ENCODE measurements around the gene ZNF516. TPM values are rescaled to one million over a fixed set of nuclear protein-coding genes. Genes with fewer than 3 reads are reported as not detected.

Gene ZNF516
- total RNA-seq, 1 experiment from 2014 or later = 22.6 TPM

- Histone ChIP-seq H3T11ph (ENCODE audit: low read length) (no peak overlapping the region), H2AFZ (ENCODE audit: low read length) (no peak overlapping the region), H3K79me1 (ENCODE audit: insufficient read depth, low read depth, low read length, poor library complexity, severe bottlenecking) (no peaks in the 10 kb centered on the region), H2BK15ac (ENCODE audit: low read depth, low read length) (no peak overlapping the region), H3K27me3 (ENCODE audit: insufficient read depth, low read length) (peaks cover 9% of the 10 kb centered on the region), H2BK20ac (ENCODE audit: low read depth, low read length, poor library complexity, severe bottlenecking) (no peak overlapping the region), H3K4ac (ENCODE audit: low read depth, low read length) (no peak overlapping the region), H3K9ac (ENCODE audit: extremely low read depth, insufficient read length, low read length) (no peak overlapping the region), H2AK5ac (ENCODE audit: insufficient read length, low read length) (no peak overlapping the region), H3K9me3 (ENCODE audit: control insufficient read depth, low read depth, low read length) (no peaks in the 10 kb centered on the region), H4K8ac (replicated peaks; ENCODE audit: insufficient read length, low read depth, low read length) (no peak overlapping the region), H2BK12ac (ENCODE audit: insufficient read length, low read depth, low read length) (no peak overlapping the region), H4K5ac (ENCODE audit: insufficient read length, low read depth, low read length) (no peak overlapping the region), H3K56ac (ENCODE audit: insufficient read length, low read depth, low read length) (no peak overlapping the region), H3K23ac (ENCODE audit: insufficient read length, low read depth, low read length) (no peak overlapping the region), H3K4me1 (ENCODE audit: insufficient read depth, low read length) (no peaks in the 10 kb centered on the region), H3K79me2 (ENCODE audit: insufficient read depth, low read length) (no peaks in the 10 kb centered on the region), H3K4me2 (ENCODE audit: insufficient read depth, insufficient read length, low read length) (no peak overlapping the region), H3K14ac (ENCODE audit: insufficient read depth, low read length) (no peak overlapping the region), H4K20me1 (ENCODE audit: control insufficient read depth, insufficient read depth, insufficient read length) (no peaks in the 10 kb centered on the region), H3K18ac (ENCODE audit: insufficient read length, low read depth, low read length) (no peak overlapping the region), H3K23me2 (ENCODE audit: insufficient read length, low read depth, low read length, poor library complexity, severe bottlenecking) (peaks cover 21% of the 10 kb centered on the region), H3K27ac (ENCODE audit: insufficient read length, low read depth, low read length) (no peak overlapping the region), H4K91ac (ENCODE audit: insufficient read length, low read depth, low read length) (no peak overlapping the region), H2BK5ac (ENCODE audit: insufficient read length, low read length) (no peak overlapping the region), H2BK120ac (ENCODE audit: low read depth, low read length, poor library complexity, severe bottlenecking) (no peak overlapping the region)
- peaks cover 14 to 21% of the 10 kb centered on the region in 2 experiments for H3K4me1 Mint-ChIP-seq
- no peaks in the 10 kb centered on the region for H3K36me3 Mint-ChIP-seq (ENCODE audit: insufficient read depth in 1 of 3, low read depth in 3 of 3)
- H3K4me3 Mint-ChIP-seq = no peak overlapping the region
- peaks cover 45% of the 10 kb centered on the region for H3K27me3 Mint-ChIP-seq (ENCODE audit: low read depth)
- no peak for DNase-seq
- no CpG with 5 or more reads among the region's 6 CpGs for WGBS (ENCODE audit: extremely low coverage, insufficient read length, low lambda C conversion rate)
- no peak for TF ChIP-seq CTCF (conservative IDR thresholded peaks at IDR 0.05)
- H3K27ac Mint-ChIP-seq = no peak overlapping the region
- H3K9me3 Mint-ChIP-seq = peaks cover 0 to 3% of the 10 kb centered on the region in 2 experiments; a peak in 2 of 5 replicates
Observed at GRCh38 chr18:76498064-76498463, 3.0 kb upstream of the ZNF516 start.

Measured in H9 (cell line).